GM23248 (cell line): ENCODE data around the gene LOXHD1.

Source experiments
- EZH2 ChIP-seq: fragments of 200-600 bp; sonication (generic); IDR thresholded peaks from 2 replicates; pipeline ENCODE4 v1.6.1; 2018; ENCODE audit warnings: antibody characterized with exemption, mild to moderate bottlenecking; ENCODE audit not compliant: insufficient read depth, poor library complexity, severe bottlenecking
- EZH2phosphoT487 ChIP-seq: fragments of 200-600 bp; sonication (generic); IDR thresholded peaks from 2 replicates; pipeline ENCODE4 v1.6.1; 2018; ENCODE audit warnings: antibody characterized with exemption, moderate library complexity, mild to moderate bottlenecking, low read depth; ENCODE audit not compliant: insufficient read depth

- no peak for TF ChIP-seq EZH2
- TF ChIP-seq EZH2phosphoT487 = no peak
These were observed 102.5 kb downstream of the LOXHD1 start for GRCh38 chr18:46554406-46555080.
